AG09309 (cell line): ENCODE results near the gene FAAP100.
"Not testable (repeated sequence)": the region's sequence is repeated elsewhere in the genome, so short reads cannot be mapped to it uniquely, and the experiment has no call there.

Experiments
- DNase-seq: peaks from one replicate; pipeline ENCODE4 v3.0.0-alpha.2; 2010; ENCODE audit warnings: low read depth
- H3K4me3 ChIP-seq: 2 replicates; pipeline ENCODE4 v1.5.1; 2011; ENCODE audit warnings: mild to moderate bottlenecking, low read depth, low read length, moderate library complexity; ENCODE audit not compliant: control insufficient read depth
- TF ChIP-seq, protein P1 (sequence below): IDR thresholded peaks from 2 replicates; pipeline ENCODE4 v1.5.1; 2011; ENCODE audit warnings: mild to moderate bottlenecking, low read depth, low read length, inconsistent platforms; ENCODE audit not compliant: insufficient read depth, control insufficient read depth; ENCODE audit errors: missing control alignments

FAAP100 gene

DNA sequence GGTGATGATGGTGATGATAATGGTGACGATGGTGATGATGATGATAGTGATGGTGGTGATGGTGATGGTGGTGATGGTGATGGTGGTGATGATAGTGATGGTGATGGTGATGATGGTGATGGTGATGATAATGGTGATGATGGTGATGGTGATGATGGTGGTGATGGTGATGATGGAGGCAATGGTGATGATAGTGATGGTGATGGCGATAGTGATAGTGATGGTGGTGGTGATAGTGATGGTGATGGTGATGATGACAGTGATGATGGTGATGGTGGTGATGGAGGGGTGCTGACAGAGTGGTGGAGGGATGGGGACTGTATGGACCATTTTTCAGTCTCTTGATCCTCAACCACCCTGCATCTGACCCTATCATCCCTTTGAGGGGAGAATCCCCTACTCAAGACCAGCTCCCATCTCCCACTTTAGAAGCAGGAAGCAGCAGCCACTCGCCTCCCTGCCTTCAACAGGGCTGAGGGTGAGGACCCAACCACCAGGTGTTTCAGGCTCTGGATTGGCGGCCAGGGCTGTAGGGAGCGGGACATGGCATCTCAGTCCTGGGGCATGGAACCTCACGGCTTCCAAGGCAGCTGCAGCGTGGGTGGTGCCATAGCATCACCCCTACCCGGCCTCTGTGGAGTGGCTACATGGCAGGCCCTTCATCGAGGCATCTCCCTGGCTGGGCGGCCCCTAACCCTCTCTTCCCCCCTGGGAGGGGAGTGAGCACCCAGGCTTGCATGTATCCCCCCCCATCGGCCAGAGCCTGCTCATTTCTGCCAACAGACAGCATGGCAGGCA, 19.5 kb downstream of the FAAP100 start:
- no peak for DNase-seq
- H3K4me3 ChIP-seq, result no peak overlapping the region
- TF ChIP-seq, protein P1, sequence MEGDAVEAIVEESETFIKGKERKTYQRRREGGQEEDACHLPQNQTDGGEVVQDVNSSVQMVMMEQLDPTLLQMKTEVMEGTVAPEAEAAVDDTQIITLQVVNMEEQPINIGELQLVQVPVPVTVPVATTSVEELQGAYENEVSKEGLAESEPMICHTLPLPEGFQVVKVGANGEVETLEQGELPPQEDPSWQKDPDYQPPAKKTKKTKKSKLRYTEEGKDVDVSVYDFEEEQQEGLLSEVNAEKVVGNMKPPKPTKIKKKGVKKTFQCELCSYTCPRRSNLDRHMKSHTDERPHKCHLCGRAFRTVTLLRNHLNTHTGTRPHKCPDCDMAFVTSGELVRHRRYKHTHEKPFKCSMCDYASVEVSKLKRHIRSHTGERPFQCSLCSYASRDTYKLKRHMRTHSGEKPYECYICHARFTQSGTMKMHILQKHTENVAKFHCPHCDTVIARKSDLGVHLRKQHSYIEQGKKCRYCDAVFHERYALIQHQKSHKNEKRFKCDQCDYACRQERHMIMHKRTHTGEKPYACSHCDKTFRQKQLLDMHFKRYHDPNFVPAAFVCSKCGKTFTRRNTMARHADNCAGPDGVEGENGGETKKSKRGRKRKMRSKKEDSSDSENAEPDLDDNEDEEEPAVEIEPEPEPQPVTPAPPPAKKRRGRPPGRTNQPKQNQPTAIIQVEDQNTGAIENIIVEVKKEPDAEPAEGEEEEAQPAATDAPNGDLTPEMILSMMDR, result no peak

DNA sequence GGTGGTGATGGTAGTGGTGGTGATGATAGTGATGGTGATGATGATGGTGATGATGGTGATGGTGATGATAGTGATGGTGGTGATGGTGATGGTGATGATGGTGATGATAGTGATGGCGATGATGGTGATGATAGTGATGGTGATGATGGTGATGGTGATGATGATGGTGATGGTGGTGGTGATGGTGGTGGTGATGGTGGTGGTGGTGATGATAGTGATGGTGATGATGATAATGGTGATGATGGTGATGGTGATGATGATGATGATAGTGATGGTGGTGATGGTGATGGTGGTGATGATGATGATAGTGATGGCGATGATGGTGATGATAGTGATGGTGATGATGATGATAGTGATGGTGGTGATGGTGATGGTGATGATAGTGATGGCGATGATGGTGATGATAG, 20.2 kb downstream of the FAAP100 start:
- not testable (repeated sequence) for DNase-seq, H3K4me3 ChIP-seq

DNA sequence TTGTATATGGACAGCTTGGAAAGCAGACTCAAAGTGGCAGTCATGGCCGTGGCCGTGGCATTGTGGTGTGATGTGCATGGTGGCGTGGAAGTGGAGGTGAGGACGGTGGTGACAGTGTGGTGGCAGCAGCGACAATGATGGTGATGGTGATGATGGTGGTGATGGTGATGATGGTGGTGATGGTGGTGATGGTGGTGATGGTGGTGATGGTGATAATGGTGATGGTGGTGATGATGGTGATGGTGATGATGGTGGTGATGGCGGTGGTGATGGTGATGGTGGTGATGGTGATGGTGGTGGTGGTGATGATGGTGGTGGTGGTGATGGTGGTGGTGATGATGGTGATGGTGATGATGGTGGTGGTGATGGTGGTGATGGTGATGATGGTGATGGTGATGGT, 21.1 kb downstream of the FAAP100 start:
- not testable (repeated sequence) for H3K4me3 ChIP-seq, DNase-seq

DNA sequence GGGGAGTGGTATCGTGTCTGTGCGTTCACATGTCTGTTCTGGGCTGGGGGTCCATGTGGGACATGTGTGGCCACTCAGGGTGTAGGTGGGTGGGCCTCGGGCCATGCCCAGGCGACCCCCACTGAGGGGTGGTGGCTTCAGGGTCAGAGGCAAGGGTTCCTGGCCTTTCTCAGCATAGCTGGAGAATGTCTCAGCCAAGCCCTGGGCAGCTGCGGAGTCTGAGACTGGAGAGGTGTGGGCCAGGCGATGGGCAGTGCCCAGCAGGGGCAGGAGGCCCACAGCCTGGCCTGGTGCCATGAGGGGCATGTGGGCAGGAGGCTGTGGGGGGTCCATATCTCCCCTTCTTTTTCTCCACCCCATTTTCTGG, 22.7 kb downstream of the FAAP100 start:
- TF ChIP-seq, protein P1, result no peak
- DNase-seq, result no peak
- H3K4me3 ChIP-seq, result no peak overlapping the region

DNA sequence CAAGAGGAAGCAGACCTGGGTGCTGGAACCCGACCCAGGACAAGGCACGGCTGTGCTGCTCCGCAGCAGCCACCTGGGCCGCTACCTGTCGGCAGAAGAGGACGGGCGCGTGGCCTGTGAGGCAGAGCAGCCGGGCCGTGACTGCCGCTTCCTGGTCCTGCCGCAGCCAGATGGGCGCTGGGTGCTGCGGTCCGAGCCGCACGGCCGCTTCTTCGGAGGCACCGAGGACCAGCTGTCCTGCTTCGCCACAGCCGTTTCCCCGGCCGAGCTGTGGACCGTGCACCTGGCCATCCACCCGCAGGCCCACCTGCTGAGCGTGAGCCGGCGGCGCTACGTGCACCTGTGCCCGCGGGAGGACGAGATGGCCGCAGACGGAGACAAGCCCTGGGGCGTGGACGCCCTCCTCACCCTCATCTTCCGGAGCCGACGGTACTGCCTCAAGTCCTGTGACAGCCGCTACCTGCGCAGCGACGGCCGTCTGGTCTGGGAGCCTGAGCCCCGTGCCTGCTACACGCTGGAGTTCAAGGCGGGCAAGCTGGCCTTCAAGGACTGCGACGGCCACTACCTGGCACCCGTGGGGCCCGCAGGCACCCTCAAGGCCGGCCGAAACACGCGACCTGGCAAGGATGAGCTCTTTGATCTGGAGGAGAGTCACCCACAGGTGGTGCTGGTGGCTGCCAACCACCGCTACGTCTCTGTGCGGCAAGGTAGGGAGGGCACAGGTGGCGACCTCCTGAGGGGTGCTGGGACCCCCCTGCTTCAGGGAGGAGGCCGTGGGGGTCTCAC, 23.3 kb downstream of the FAAP100 start:
- no peak overlapping the region for H3K4me3 ChIP-seq
- DNase-seq, result no peak
- TF ChIP-seq, protein P1, result no peak

DNA sequence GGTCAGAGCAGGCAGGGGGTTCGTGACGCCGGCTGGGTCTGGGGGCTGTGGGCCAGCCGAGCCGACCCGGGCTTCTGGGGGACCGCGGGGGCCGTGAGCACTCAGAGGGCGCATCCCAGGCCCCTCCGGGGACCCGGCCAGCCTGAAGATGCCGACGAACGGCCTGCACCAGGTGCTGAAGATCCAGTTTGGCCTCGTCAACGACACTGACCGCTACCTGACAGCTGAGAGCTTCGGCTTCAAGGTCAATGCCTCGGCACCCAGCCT, 23.8 kb downstream of the FAAP100 start:
- TF ChIP-seq, protein P1, result no peak

DNA sequence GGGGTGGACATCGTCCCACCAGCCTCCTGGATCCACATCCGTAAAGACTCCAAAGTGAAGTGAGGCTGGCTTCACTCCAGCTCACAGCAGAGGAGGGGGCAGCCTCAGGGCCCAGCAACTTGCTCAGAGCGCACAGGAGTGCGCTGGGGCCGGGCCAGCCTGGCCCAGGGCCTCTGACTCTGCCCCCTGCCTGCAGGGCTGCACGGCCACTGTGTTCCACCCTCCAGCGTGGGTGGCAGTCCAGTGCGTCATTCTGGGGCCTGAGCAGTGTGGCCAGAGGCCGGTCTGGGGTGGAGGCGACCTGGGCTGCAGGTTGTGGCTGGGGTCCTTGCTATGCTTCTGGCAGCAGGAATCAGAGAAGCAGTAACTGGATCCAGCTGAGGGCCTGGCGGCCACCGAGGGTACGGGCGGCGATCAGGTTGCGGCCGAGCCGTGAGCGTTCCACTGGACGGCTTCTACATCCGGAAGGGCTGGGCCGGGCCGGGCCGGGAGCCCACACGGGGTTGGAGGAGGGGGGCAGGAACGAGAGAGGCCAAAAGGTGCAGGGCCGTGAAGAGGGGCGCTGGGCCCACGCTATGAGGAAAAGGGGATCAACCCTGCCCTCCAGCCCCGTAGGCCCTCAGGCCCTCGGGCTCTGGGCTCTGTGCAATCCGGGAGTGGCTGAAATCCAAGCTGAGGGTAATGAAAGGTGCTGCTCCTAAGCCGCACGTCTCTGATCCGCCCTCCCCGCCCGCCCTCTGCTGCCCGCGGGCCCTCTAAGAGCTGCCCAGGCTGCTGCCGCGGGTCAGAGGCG, 24.4 kb downstream of the FAAP100 start, which contains the start of gene FSCN2:
Gene FSCN2 (plus strand): TSS at position 787 of the 793 bp plus-strand sequence. CDS start 155 bp downstream, outside the sequence.
- TF ChIP-seq, protein P1, result peak; percentile 35
- H3K4me3 ChIP-seq, result no peak within 1 kb of the TSS
- DNase-seq, result no peak

More for the DNA sequence above, 23.8 kb downstream of the FAAP100 start:
- H3K4me3 ChIP-seq, result no peak overlapping the region
- no peak for DNase-seq
